Measurements from ENCODE around the gene VIPR2.
"Not testable (repeated sequence)": the region's sequence is repeated elsewhere in the genome, so short reads cannot be mapped to it uniquely, and the experiment has no call there.

The VIPR2 gene

DNA sequence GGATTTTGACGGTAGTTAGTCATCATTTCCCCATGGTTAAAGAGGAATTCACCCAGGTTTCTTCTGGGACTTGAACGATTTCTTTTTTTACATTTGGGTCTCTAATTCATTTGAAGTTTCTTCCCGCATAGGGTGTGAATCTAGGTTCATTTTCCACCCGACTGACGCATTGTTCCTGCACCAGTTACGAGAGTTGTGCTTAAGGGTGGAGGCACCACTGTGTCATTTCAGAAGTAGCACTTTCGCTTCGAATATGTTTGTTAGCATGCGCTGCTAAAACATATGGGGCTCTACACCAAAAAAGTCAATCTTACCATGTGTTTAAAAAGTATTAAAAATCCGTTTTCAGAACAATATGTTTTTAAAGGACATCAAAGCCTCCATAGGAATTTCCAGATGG lies 140.3 kb downstream of the VIPR2 start:
- no peak for DNase-seq

DNA sequence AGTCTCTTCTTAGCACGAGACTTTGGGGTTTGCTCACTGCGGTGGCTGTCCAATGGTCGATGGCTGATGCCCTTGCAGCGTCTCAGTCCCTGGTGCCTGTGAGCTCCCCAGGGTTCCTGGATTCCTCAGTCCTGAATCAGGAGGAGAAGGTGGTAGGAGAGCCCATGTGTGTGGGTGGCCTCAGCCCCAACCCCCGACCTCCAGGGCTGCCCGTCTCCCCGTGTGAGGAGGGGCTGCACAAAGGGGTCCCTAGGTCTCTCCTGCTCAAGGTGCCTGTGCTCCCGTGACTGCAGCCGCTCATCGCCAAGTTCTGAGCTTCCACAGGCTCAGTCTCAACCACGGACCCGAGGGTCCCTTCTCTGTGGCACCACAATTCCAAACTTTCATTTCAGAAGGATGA lies 142.9 kb downstream of the VIPR2 start:
- no peak for DNase-seq

DNA sequence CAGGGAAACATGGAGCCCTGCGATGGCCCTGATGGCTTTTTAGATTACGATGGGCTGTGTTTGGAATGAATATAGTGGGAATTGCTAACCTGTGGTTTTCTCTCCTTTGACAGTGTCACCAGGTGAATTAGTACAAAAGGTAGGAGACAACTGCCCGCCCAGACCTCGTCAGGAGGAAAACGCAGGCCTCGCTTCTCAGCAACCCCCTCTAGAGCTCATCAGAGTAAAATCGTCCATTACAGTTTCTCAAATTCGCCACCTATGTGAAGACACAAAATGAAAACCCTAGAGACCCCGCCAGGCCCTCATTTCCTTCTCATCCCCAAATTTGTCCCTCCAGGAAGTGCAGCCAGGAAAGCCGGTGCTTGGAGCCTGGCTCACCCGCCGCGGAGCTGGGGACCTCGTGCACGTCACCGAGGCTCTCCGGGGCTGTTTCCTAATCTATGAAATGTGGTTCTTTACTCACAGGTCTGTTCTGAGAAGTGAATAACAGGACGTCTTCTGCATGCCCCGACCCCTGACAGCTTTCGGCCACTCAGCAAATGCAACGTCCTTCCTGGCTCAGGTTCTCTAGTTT lies 143.7 kb downstream of the VIPR2 start:
- no peak for DNase-seq

DNA sequence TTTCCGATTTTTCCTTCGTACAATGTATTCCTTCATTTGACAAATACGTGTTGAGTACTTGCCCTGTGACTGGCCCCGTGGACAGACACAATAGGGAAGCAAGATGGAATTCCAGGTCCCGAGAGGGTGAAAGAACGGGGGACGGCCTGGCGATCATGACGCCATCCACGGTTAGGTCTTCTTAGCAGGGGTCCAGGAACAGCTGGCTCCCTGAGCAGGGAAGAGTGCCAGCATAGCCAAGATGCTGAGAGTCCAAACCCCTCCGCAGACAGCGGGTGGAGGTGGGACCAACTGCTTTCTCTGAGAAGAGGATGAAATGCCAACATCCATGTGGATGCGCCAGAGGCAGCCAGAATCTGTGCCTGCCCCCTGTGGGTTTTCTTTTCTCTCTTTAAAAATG lies 144.6 kb downstream of the VIPR2 start:
- no peak for DNase-seq

DNA sequence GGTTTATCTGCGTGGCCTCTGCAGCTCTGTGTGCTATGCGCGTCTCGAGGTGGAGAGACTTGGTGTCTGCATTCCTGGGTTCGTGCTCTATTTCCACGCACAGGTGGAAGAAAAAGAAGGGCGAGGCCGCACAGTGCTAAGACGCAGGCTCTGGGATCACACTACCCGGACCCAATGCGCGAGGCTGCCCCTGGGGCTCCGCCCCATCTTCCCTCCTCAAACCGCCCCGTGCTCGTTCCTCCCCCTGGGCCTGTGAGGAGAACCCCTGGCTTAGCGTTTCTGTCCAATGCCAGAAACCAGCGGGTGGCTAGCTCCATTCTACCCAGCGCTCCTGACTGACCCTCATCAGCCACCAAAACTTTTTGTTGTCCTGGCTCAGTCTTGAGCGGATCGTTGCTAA lies 145.2 kb downstream of the VIPR2 start:
- no peak for DNase-seq

DNA sequence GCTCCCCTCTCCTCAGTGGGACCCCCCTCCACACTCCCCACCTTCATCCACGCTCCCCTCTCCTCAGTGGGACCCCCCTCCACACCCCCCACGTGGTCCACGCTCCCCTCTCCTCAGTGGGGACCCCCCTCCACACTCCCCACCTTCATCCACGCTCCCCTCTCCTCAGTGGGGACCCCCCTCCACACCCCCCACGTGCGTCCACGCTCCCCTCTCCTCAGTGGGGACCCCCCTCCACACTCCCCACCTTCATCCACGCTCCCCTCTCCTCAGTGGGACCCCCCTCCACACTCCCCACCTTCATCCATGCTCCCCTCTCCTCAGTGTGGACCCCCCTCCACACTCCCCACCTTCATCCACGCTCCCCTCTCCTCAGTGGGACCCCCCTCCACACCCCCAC lies 146.4 kb downstream of the VIPR2 start:
- not testable (repeated sequence) for DNase-seq

DNA sequence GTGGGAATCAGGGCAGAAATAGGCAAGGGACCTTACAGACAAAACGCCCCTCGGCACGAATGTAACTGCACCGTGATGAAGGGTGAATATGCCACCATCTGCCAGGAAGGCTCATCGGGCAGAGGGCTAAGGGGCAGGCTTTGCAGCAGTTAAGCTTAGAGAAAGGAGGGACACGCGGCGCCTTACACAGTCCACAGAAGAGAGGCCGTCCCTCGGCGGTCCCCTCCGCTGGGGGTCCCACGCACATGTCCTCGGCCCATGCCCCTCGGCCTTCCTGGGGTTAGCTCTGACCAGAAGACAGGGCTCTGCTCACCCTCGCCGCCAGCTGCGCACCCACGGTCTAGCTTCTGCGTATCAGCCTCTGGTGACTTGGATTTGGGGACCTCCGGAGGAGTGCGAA lies 147.2 kb downstream of the VIPR2 start:
- DNase-seq = no peak

DNA sequence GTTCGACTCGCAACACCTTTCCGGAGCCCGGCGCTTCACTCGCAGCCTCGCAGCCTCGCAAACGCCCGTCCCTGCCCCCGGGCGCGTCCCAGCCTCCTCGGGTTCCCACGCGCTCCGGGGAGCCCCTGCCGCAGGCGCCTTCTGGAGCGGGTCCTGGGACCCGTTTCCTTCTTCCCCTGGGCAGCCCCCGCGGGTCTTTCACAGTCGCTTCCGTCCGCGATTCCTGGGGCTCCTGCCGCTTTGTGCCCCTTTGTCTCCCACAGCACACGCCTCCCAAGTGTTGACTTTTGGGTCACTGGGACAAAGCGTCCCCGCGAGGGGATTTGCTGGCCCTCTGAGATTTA lies 147.6 kb downstream of the VIPR2 start:
- peak; percentile 64 for DNase-seq

DNA sequence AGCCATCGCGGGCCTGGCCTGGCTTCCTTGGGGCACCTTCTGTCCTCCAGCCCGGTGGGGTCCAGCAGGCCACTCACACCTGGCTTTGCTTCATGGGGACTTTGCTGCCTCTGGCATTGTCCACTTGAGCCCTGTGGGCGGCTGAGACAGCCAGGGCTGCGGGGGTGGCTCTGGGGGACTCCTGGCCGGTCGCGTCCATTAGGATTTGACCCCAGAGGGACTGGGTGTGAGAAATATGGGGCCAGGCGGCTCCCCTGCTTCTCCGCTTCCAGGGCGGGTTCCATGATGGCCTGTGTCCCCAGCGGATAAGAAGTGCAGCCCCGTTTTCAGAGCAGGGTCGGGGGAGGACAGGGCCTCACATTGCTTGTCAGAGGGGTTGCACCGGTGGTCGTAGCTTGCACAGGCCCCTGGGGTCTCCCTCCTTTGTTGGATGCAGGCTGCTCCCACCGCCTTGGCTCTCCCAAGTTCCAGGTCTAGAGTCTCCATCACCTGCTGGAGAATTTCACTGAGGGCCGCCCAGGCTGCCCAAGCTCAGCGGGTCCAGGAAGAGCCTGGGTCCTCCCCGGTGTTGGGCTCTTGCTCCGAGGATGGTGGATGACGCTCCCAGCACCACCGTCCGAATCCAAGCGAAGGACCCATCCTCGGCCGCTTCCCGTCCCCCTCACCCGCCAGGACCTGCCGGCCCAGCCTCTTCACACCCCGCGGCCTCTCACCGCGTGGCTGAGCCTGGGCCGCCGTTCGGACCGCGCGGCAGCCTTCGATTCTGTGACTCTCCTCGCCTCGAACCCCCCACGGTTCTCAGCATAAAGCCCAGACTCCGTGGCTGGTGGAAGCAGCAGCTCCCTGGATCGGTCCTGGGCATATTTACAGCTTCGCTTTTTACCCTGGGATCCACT lies 148.2 kb downstream of the VIPR2 start:
- no peak for DNase-seq

DNA sequence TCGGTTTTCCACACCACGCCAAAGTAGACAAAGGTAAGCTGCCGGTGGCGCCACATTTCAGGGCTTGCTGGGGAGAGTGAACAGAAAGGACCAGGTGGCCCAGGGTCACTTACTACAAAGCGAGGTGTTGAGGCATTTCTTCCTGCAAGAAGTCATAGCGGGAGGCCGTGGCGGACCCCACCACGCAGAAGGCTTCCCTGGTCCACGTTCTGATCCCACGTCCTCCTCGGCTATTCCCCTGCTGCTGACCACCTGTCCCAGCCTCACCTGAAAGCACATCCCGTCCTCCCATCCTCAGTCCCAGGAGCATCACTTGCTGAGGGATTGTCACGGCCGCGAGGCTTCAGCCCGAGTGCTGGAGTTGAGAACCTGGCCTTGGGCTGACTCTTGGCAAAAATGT lies 149.2 kb downstream of the VIPR2 start:
- no peak for DNase-seq

DNA sequence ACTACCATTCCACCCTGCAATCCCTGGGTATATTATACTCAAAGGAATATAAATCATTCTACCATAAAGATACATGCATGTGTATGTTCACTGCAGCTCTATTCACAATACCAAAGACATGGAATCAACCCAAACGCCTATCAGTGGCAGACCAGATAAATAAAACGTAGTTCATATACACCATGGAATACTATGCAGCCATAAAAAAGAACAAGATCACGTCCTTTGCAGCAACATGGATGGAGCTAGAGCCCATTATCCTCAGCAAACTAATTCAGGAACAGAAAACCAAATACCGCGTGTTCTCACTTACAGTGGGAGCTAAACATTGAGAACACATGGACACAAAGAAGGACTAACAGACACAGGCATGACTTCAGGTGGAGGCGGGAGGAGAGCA lies 150.0 kb downstream of the VIPR2 start:
- no peak for DNase-seq

DNA sequence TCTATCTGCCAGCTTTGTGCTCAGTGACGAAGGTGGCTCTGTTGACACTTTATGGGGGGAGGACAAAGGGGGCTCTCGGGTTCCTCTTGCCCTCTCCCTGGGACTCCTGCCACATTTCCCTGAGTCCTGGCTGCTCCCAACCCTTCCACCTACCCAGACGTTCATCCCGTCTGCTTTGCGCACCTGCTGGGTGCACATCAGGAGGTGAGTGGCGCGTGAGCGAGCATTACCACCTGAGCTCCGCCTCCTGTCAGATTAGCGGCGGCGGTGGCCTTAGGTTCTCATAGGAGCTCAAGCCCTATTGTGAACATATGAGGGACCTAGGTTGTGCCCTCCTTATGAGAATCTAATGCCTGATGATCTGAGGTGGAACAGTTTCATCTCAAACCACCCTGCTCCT lies 151.1 kb downstream of the VIPR2 start:
- DNase-seq = no peak

DNA sequence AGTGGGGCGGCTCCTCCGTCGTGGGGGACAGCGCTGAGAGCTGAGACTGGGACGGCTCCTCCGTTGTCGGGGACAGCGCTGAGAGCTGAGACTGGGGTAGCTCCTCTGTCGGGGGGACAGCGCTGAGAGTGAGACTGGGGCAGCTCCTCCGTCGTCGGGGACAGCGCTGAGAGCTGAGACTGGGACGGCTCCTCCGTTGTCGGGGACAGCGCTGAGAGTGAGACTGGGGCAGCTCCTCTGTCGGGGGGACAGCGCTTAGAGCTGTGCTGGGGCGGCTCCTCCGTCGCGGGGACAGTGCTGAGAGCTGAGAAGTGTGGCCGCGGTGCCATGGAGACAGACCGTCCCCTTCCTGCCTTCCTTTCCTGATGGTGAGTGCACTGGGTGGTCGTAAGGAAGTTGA lies 151.9 kb downstream of the VIPR2 start:
- no peak for DNase-seq

DNA sequence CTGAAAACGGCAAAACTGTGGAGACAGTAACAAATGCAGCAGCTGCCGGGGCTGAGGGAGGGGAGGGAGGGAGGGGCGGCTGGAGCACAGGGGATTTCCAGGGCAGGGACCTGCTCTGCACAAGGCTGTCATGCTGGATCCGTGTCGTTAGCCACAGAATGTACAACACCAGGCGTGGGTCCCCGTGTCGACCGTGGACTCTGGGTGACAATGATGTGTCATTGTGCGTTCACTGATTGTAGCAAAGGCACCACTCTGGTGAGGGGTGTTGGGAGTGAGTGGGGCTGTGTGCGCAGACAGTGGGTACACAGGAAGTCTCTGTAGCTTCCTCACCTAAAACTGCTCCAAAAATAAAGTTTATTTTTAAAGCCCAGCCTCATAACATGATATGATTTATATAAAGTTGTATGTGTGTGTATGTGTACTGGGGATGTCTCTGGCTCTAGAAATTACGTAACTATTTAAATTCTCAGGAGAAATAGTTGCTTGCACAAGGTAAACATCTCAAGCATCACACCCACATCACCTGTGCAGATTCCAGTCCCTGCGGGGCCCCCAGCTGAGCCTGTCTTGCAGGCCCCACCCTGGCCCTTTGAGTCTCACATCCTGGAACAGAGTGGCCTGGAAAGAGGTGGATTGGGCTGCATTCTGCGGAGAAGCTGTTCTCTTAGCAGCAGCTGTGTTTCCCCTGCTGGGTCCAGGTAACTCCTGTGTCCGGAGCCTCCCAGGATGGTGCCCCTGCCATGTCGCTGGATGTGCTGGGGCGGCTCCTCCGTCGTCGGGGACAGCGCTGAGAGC lies 152.6 kb downstream of the VIPR2 start:
- DNase-seq = no peak

DNA sequence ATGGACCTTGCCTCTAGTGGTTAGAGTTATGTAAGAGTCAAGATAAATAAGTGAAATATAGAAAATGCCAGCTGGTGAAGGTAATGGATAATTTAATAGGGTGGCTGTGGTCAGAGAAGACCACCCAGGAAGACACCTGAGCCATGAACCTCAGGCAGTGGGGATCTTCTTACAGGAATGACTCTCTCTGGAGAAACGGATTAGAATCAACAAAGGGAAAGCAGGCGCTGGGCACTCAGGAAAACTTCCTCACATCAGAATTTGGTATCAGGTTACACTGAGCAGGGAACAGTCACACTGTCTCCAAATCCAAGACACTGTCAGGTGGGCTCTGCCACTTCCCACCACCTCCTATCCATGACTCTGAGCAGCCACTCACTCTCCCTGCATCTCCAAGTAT lies 155.7 kb downstream of the VIPR2 start:
- DNase-seq = no peak

DNA sequence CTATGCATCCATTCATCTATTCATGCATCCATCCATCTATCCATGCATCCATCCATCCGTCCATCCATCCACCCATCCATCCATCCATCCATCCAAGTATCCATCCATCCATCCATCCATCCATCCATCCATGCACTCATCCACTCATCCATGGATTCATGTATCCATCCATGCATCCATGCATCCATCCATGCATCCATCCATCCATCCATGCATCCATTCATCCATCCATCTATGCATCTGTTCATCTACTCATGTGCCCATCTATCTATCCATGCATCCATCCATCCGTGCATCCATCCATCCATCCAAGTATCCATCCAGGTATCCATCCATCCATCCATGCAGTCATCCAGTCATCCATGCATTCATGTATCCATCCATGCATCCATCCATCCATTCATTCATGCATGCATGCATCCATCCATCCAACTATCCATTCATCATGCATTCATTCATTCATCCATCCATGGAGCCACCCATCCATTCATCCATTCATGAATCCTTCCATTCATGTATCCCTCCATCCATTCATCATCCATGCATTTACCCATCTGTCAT lies 156.3 kb downstream of the VIPR2 start:
- no peak for DNase-seq

DNA sequence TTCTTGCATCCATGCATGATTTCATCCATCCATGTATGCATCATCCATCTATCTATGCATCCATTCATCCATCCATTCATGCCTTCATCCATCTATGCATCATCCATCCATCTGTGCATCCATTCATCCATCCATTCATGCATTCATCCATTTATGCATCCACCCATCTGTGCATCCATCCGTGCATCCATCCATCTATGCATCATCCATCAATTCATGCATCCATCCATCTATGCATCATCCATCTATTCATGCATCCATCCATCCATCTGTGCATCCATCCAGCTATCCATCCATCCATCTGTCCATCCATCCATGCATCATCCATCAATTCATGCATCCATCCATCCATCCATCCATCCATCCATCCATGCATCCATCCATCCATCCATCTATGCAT lies 157.0 kb downstream of the VIPR2 start:
- no peak for DNase-seq

DNA sequence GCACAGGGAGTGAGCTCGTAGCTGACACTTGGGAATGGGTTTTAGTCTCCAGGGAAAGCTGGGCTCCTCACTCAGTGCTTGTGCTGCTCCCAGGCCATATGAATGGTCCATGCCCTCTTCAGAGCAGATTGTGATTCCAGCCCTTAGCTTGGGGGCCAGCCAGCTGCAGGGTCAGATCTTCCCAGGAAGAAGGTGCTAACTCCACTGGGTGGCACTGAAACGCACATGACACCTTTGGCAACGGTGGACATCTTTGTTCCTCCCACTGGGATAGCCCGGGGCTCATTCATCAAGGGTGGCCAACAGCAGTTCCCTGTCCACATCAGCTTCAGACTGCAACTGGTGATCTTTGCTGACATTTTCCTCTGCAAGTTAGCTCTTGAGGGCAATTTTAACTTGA lies 159.1 kb downstream of the VIPR2 start:
- no peak for DNase-seq

DNA sequence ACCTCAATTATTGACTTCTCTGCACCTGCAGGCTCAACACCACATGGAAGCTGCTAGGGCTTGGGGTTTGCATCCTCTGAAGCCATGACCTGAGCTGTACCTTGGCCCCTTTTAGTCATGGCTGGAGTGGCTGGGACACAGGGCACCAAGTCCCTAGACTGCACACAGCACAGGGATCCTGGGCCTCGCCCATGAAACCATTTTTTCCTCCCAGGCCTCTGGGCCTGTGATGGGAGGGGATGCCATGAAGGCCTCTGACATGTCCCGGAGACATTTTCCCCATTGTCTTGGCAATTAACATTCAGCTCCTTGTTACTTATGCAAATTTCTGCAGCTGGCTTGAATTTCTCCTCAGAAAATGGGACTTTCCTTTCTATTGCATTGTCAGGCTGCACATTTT lies 160.7 kb downstream of the VIPR2 start:
- not testable (repeated sequence) for DNase-seq

DNA sequence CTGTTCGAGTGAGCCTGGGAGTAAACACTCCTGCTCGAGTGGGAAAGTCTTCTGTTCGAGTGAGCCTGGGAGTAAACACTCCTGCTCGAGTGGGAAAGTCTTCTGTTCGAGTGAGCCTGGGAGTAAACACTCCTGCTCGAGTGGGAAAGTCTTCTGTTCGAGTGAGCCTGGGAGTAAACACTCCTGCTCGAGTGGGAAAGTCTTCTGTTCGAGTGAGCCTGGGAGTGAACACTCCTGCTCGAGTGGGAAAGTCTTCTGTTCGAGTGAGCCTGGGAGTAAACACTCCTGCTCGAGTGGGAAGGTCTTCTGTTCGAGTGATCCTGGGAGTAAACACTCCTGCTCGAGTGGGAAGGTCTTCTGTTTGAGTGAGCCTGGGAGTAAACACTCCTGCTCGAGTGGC lies 162.6 kb downstream of the VIPR2 start:
- not testable (repeated sequence) for DNase-seq

DNA sequence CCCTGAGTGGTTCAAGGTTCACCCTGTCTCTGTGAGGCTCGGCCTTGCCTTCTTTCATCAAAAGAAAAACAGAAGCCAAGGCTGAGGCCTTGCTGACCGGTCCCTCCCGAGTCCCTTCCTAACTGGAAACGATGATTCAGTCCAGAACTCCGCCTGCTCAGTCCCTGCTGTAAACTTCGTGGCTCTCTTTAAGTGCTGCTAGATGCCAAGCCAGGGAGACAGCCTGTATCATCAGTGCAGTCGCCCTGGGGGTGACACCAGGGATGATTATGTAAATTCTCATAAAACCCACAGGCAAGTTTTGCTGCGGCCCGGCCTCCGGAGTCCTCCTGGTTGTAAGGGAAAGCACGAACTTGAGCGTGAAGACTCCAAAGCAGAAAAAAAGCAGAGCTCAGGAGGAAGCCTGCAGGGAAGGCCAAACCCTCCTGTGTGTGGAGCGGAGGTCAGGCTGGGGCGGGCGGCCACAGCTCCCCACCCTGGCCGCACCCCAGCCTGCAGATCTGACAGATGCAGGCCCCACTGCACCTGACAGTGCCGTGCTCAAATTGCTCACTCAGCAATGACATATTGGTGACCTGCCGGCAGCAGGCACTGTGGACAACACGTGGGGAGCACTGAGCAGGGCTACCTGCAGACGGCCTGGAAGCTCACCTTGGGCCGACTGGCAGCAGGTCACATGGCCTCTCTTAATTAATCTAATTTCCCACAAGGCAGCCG lies 164.9 kb downstream of the VIPR2 start:
- DNase-seq = no peak

DNA sequence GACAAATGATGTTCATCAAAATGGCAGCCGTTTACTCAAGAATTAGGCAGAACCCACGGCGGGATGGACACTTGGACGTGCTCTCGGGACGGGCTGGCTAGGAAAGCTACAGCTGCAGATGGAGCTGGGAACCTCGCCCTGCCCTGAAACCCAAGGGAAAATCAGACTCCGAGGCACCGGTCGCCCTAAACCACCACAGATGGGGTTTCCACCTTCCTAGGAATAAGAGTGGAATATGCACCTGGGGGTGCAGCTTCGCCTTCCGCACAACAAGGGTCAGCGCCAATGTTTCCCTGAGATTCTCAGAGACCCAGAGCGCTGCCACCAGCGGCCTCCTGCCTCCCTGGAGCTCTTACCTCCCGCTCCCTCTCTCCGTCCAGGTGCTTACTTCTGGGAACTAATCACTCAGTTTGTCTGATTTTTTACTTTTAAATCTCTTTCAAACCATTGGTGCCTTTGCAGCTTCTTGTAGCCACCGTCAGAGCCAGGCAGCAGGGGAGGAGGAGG lies 165.6 kb downstream of the VIPR2 start:
- no peak for DNase-seq
